ENCODE results near the gene SEMA5A. TPM values are rescaled to one million over a fixed set of nuclear protein-coding genes. Genes with fewer than 3 reads are reported as not detected.

Gene SEMA5A
- total and polyA plus RNA-seq, 2 of the 13 experiments (the other 11 are each of a cell fraction or from before 2014, with no cell fraction given), result 0.01 TPM; not detected in 1

DNA sequence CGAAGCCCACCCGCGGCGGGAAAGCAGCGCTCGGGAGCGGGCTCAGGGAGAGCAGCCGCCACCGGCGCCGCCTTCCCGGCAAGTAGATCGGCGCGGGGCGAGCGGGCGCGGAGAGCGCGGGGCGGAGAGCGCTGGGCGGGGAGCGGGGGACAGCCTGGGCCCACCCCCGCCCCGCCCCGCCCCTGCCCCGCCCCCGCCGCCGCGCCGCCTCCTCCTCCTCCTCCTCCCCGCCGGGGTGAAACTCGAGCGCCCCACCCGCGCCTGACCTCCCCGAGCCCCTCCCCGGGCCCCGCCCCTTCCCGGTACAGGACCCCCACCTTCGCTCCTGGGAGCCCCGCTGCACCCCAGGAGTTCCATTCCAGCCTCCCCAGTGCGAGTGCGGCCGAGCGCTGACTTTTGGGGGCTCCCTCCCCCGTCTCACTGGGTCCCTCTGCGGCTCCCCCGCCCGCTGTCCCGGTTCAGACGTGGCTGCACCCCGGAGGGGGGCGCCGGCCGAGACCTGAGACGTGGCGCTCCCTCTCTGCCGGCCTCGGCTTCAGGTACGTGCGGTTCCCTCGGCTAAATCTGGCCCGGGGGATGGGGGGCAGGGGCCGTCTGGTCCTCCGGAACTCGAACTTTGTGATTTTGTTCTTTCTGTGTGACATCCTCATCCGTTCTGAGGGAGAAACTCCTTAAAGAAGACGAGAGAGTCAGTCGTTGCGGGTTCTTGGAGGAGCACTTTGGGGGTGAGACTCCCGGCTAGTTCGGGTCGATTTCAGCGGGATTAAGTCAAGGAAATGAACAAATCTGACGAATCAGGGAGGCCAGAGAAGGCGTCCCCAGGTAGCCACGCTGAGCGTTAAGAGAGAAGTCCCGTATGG, at the start of gene SEMA5A (continued):
- no peak for TF ChIP-seq TEAD2 (CRISPR knock-in tag; IDR thresholded peaks at IDR 0.05)
- TF ChIP-seq, protein P1, sequence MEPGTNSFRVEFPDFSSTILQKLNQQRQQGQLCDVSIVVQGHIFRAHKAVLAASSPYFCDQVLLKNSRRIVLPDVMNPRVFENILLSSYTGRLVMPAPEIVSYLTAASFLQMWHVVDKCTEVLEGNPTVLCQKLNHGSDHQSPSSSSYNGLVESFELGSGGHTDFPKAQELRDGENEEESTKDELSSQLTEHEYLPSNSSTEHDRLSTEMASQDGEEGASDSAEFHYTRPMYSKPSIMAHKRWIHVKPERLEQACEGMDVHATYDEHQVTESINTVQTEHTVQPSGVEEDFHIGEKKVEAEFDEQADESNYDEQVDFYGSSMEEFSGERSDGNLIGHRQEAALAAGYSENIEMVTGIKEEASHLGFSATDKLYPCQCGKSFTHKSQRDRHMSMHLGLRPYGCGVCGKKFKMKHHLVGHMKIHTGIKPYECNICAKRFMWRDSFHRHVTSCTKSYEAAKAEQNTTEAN (CRISPR knock-in tag; conservative IDR thresholded peaks at IDR 0.05), result no peak
- TF ChIP-seq SRSF1 (optimal IDR thresholded peaks at IDR 0.05; ENCODE audit: low read depth, low read length), result no peak
- no peak for TF ChIP-seq ZUFSP (CRISPR knock-in tag; IDR thresholded peaks at IDR 0.05; ENCODE audit: borderline replicate concordance)
- no peak for TF ChIP-seq ZSCAN9 (CRISPR knock-in tag; IDR thresholded peaks at IDR 0.05; ENCODE audit: borderline replicate concordance)

GRCh38 chr5:9594913-9595312, 49.0 kb upstream of the SEMA5A start:
- CTCF ChIA-PET (ENCODE audit: low intra/inter-chr PET ratio, low total read pairs), result no interaction called here
- no peak for FAIRE-seq

More at GRCh38 chr5:9594913-9595312, 49.0 kb upstream of the SEMA5A start:
- Histone ChIP-seq H3K4me2 (ENCODE audit: low read depth, low read length) (no peak overlapping the region), H3K36me3 (replicated peaks in 1 of 2; ENCODE audit: control insufficient read depth in 1 of 2, insufficient read depth in 2 of 2, low read length in 2 of 2) (no peaks in the 10 kb centered on the region), H3K9ac (ENCODE audit: insufficient read depth, low read depth, low read length) (no peak overlapping the region), H3K27ac (ENCODE audit: extremely low read length, insufficient read depth, low read length) (no peak overlapping the region), H3K4me3 (replicated peaks in 1 of 3; ENCODE audit: insufficient read depth in 1 of 3, low read depth in 2 of 3, low read length in 3 of 3) (no peak overlapping the region), H3K79me2 (ENCODE audit: insufficient read depth, low read length) (no peaks in the 10 kb centered on the region), H4K20me1 (ENCODE audit: insufficient read depth, low read length) (no peaks in the 10 kb centered on the region), H2AFZ (ENCODE audit: low read length) (no peak overlapping the region), H3K27me3 (ENCODE audit: control insufficient read depth in 1 of 2, insufficient read depth in 2 of 2, low read length in 2 of 2) (no peaks in the 10 kb centered on the region), H3K4me1 (ENCODE audit: insufficient read depth, low read length) (no peaks in the 10 kb centered on the region), H3K9me3 (ENCODE audit: low read length) (no peaks in the 10 kb centered on the region)
- DNase-seq (ENCODE audit: low spot score) (no peak), ATAC-seq (no peak)
- no TSS peak for BruUV-seq (replicated peaks)
- TF ChIP-seq MAFF (IDR thresholded peaks at IDR 0.05; ENCODE audit: low read depth, low read length) (peak; percentile 87), REL (CRISPR knock-in tag; conservative IDR thresholded peaks at IDR 0.05) (no peak), ZBTB42 (CRISPR knock-in tag; IDR thresholded peaks at IDR 0.05) (no peak), MAFK (conservative IDR thresholded peaks at IDR 0.05 in 1 of 2, IDR thresholded peaks at IDR 0.05 in 1 of 2; ENCODE audit: low read length in 2 of 2) (peak; percentile 87 to 94)
- intact Hi-C loops (cut with micrococcal nuclease; ENCODE audit: unreplicated experiment) (no loop called here), in situ Hi-C loops (cut with HindIII; ENCODE audit: extremely low pct_ligation_motif_present, low pct_unique_long_range_greater_than_20kb) (no loop called here)
- POLR2A ChIA-PET, result no interaction called here
